ENCODE results near the gene PRKCZ. TPM values are rescaled to one million over a fixed set of nuclear protein-coding genes. Genes with fewer than 3 reads are reported as not detected.
A peak's percentile ranks its signal among the peaks of the same experiment; 100 is the strongest.

PRKCZ gene
- total and polyA plus RNA-seq, 4 experiments from 2014 or later: 13.5 to 40.7 (median 23.0) TPM

- ChIA-PET POLR2A (ENCODE audit: partially characterized antibody) (no interaction called here), CTCF (ENCODE audit: partially characterized antibody) (interaction anchor here (0.6 to 5.3 kb wide), 3 partner anchors 15 to 103 kb away, joined by 3 to 40 read pairs (median 3); no protein-coding TSS in a partner anchor)
- no peaks in the 10 kb centered on the region for H3K9me3 ChIP-seq (ENCODE audit: control insufficient read depth in 1 of 2, low read length in 2 of 2)
- H3K4me3 ChIP-seq (ENCODE audit: low read length in 2 of 2): no peak overlapping the region
- Mint-ChIP-seq H3K36me3 (peaks cover 0 to 3% of the 10 kb centered on the region in 2 donors), H3K9me3 (no peaks in the 10 kb centered on the region), H3K27ac (peak overlapping the region in 1 of 7 donors; percentile 40), H3K4me1 (peaks cover 7 to 37% (median 17%) of the 10 kb centered on the region in 4 donors), H3K4me3 (peak overlapping the region in 1 of 8 donors; percentile 25), H3K27me3 (peaks cover 0 to 6% of the 10 kb centered on the region in 2 donors)
- H3K4me1 ChIP-seq (ENCODE audit: insufficient read depth, low read length): peaks cover 28% of the 10 kb centered on the region
- DNase-seq: no peak
- no peak overlapping the region for H3K27ac ChIP-seq (ENCODE audit: low read depth, low read length)
- no peaks in the 10 kb centered on the region for H3K27me3 ChIP-seq (ENCODE audit: insufficient read depth, low read length)
- H3K36me3 ChIP-seq (ENCODE audit: insufficient read depth, low read length): no peaks in the 10 kb centered on the region
- intact Hi-C loops (cut with micrococcal nuclease): no loop called here
Observed at GRCh38 chr1:2046953-2047748, 3.1 kb upstream of the PRKCZ start.

GRCh38 chr1:2047749-2048729 lies 2.2 kb upstream of the PRKCZ start:
- H3K27me3 ChIP-seq (ENCODE audit: insufficient read depth, low read length): no peaks in the 10 kb centered on the region
- peak overlapping the region in 3 of 7 donors; percentile 24 to 80 (median 47) for H3K27ac Mint-ChIP-seq

GRCh38 chr1:2049225-2049717 lies 940 bp upstream of the PRKCZ start:
- Mint-ChIP-seq H3K27ac (peak overlapping the region; percentile 4 to 86 (median 48)), H3K4me3 (peak overlapping the region; percentile 73 to 86 (median 84)), H3K4me1 (peaks cover 8 to 46% (median 17%) of the 10 kb centered on the region in 4 donors), H3K36me3 (peaks cover 0 to 3% of the 10 kb centered on the region in 2 donors), H3K27me3 (peaks cover 0 to 4% of the 10 kb centered on the region in 2 donors), H3K9me3 (no peaks in the 10 kb centered on the region)
- Histone ChIP-seq H3K36me3 (ENCODE audit: insufficient read depth, low read length) (no peaks in the 10 kb centered on the region), H3K9me3 (ENCODE audit: control insufficient read depth in 1 of 2, low read length in 2 of 2) (no peaks in the 10 kb centered on the region), H3K4me3 (ENCODE audit: low read length in 2 of 2) (peak overlapping the region; percentile 57 to 68), H3K27ac (ENCODE audit: low read depth, low read length) (peak overlapping the region; percentile 66), H3K27me3 (ENCODE audit: insufficient read depth, low read length) (no peaks in the 10 kb centered on the region), H3K4me1 (ENCODE audit: insufficient read depth, low read length) (peaks cover 28% of the 10 kb centered on the region)
- CTCF ChIA-PET (ENCODE audit: partially characterized antibody): no interaction called here
- peak in 1 of 5 donors; percentile 35 for DNase-seq
- POLR2A ChIA-PET (ENCODE audit: partially characterized antibody): no interaction called here
- intact Hi-C loops (cut with micrococcal nuclease): no loop called here

More at GRCh38 chr1:2047749-2048729, 2.2 kb upstream of the PRKCZ start:
- Histone ChIP-seq H3K4me3 (ENCODE audit: low read length in 2 of 2) (no peak overlapping the region), H3K27ac (ENCODE audit: low read depth, low read length) (no peak overlapping the region), H3K4me1 (ENCODE audit: insufficient read depth, low read length) (peaks cover 28% of the 10 kb centered on the region), H3K9me3 (ENCODE audit: control insufficient read depth in 1 of 2, low read length in 2 of 2) (no peaks in the 10 kb centered on the region), H3K36me3 (ENCODE audit: insufficient read depth, low read length) (no peaks in the 10 kb centered on the region)
- H3K4me3 Mint-ChIP-seq: peak overlapping the region; percentile 26 to 84 (median 74)
- no peaks in the 10 kb centered on the region for H3K9me3 Mint-ChIP-seq
- peaks cover 8 to 43% (median 22%) of the 10 kb centered on the region in 4 donors for H3K4me1 Mint-ChIP-seq
- DNase-seq: peak in 1 of 5 donors; percentile 24
- H3K27me3 Mint-ChIP-seq: peaks cover 0 to 6% of the 10 kb centered on the region in 2 donors
- intact Hi-C loops (cut with micrococcal nuclease): no loop called here
- peaks cover 0 to 3% of the 10 kb centered on the region in 2 donors for H3K36me3 Mint-ChIP-seq
- CTCF ChIA-PET (ENCODE audit: partially characterized antibody): no interaction called here
- POLR2A ChIA-PET (ENCODE audit: partially characterized antibody): no interaction called here

GRCh38 chr1:2050461-2050792 lies 216 bp downstream of the PRKCZ start:
- CTCF ChIA-PET (ENCODE audit: partially characterized antibody): no interaction called here
- peak overlapping the region in 7 of 8 donors; percentile 25 to 81 (median 61) for H3K4me3 Mint-ChIP-seq
- peaks cover 1% of the 10 kb centered on the region for H3K36me3 ChIP-seq (ENCODE audit: insufficient read depth, low read length)

GRCh38 chr1:2050793-2051682 lies 827 bp downstream of the PRKCZ start:
- Mint-ChIP-seq H3K4me3 (peak overlapping the region; percentile 60 to 81 (median 74)), H3K4me1 (peaks cover 5 to 34% (median 13%) of the 10 kb centered on the region in 4 donors), H3K36me3 (peaks cover 0 to 11% of the 10 kb centered on the region in 2 donors), H3K27me3 (peaks cover 0 to 4% of the 10 kb centered on the region in 2 donors), H3K9me3 (no peaks in the 10 kb centered on the region), H3K27ac (peak overlapping the region in 4 of 7 donors; percentile 29 to 42 (median 40))
- POLR2A ChIA-PET (ENCODE audit: partially characterized antibody): interaction anchor here (1.0 kb wide), 1 partner anchor 435 kb away, joined by 3 read pairs; the partner anchor contains the start of gene MIB2
- DNase-seq: peak in 2 of 5 donors; percentile 16 to 38
- no peaks in the 10 kb centered on the region for H3K27me3 ChIP-seq (ENCODE audit: insufficient read depth, low read length)
- CTCF ChIA-PET (ENCODE audit: partially characterized antibody): no interaction called here
- intact Hi-C loops (cut with micrococcal nuclease): loop anchor here (1.0 kb wide), 1 partner anchor 82 kb away; no protein-coding TSS in a partner anchor
- H3K4me3 ChIP-seq (ENCODE audit: low read length in 2 of 2): peak overlapping the region; percentile 6 to 68
- no peaks in the 10 kb centered on the region for H3K9me3 ChIP-seq (ENCODE audit: control insufficient read depth in 1 of 2, low read length in 2 of 2)
- peaks cover 4% of the 10 kb centered on the region for H3K36me3 ChIP-seq (ENCODE audit: insufficient read depth, low read length)
- peaks cover 20% of the 10 kb centered on the region for H3K4me1 ChIP-seq (ENCODE audit: insufficient read depth, low read length)
- peak overlapping the region; percentile 38 for H3K27ac ChIP-seq (ENCODE audit: low read depth, low read length)

More at GRCh38 chr1:2050461-2050792, 216 bp downstream of the PRKCZ start:
- Histone ChIP-seq H3K9me3 (ENCODE audit: control insufficient read depth in 1 of 2, low read length in 2 of 2) (no peaks in the 10 kb centered on the region), H3K4me3 (ENCODE audit: low read length in 2 of 2) (peak overlapping the region in 1 of 2 donors; percentile 68), H3K27me3 (ENCODE audit: insufficient read depth, low read length) (no peaks in the 10 kb centered on the region), H3K4me1 (ENCODE audit: insufficient read depth, low read length) (peaks cover 22% of the 10 kb centered on the region), H3K27ac (ENCODE audit: low read depth, low read length) (peak overlapping the region; percentile 38)
- POLR2A ChIA-PET (ENCODE audit: partially characterized antibody): interaction anchor here (0.6 to 1.0 kb wide), 2 partner anchors 138 to 435 kb away, joined by 3 read pairs; partner anchors contain the start of gene MIB2
- DNase-seq: peak in 1 of 5 donors; percentile 69
- Mint-ChIP-seq H3K4me1 (peaks cover 8 to 41% (median 16%) of the 10 kb centered on the region in 4 donors), H3K27ac (peak overlapping the region in 1 of 7 donors; percentile 24), H3K27me3 (peaks cover 0 to 4% of the 10 kb centered on the region in 2 donors), H3K36me3 (peaks cover 0 to 6% of the 10 kb centered on the region in 2 donors), H3K9me3 (no peaks in the 10 kb centered on the region)
- intact Hi-C loops (cut with micrococcal nuclease): loop anchor here (1.0 kb wide), 1 partner anchor 83 kb away; no protein-coding TSS in a partner anchor

GRCh38 chr1:2052054-2052679 lies 2.0 kb downstream of the PRKCZ start:
- Histone ChIP-seq H3K9me3 (ENCODE audit: control insufficient read depth in 1 of 2, low read length in 2 of 2) (no peaks in the 10 kb centered on the region), H3K27me3 (ENCODE audit: insufficient read depth, low read length) (no peaks in the 10 kb centered on the region), H3K36me3 (ENCODE audit: insufficient read depth, low read length) (peaks cover 4% of the 10 kb centered on the region), H3K27ac (ENCODE audit: low read depth, low read length) (no peak overlapping the region), H3K4me1 (ENCODE audit: insufficient read depth, low read length) (peaks cover 20% of the 10 kb centered on the region), H3K4me3 (ENCODE audit: low read length in 2 of 2) (no peak overlapping the region)
- ChIA-PET POLR2A (ENCODE audit: partially characterized antibody) (no interaction called here), CTCF (ENCODE audit: partially characterized antibody) (interaction anchor here (1.9 kb wide), 1 partner anchor 8 kb away, joined by 8 read pairs; no protein-coding TSS in a partner anchor)
- Mint-ChIP-seq H3K27ac (peak overlapping the region in 3 of 7 donors; percentile 8 to 72 (median 29)), H3K9me3 (no peaks in the 10 kb centered on the region), H3K4me1 (peaks cover 5 to 34% (median 13%) of the 10 kb centered on the region in 4 donors), H3K27me3 (peaks cover 0 to 4% of the 10 kb centered on the region in 2 donors), H3K4me3 (peak overlapping the region in 7 of 8 donors; percentile 63 to 83 (median 74)), H3K36me3 (peaks cover 0 to 13% of the 10 kb centered on the region in 2 donors)
- DNase-seq: no peak
- intact Hi-C loops (cut with micrococcal nuclease): no loop called here

Data from CD4-positive, alpha-beta memory T cell (primary cell).